Midbrain (tissue), 1 donor: ENCODE results near the gene KLC1.

Experiments
- DNase-seq: peaks from one replicate; lab custom pipeline; 2025; lab: John Stamatoyannopoulos, UW

The KLC1 gene

GRCh38 chr14:103735815-103736545, 107.0 kb downstream of the KLC1 start:
- no peak for DNase-seq

GRCh38 chr14:103736546-103737431, 107.8 kb downstream of the KLC1 start:
- peak; percentile 70 for DNase-seq

- no peak for DNase-seq
These were observed 108.5 kb downstream of the KLC1 start for GRCh38 chr14:103737432-103738045.

DNA sequence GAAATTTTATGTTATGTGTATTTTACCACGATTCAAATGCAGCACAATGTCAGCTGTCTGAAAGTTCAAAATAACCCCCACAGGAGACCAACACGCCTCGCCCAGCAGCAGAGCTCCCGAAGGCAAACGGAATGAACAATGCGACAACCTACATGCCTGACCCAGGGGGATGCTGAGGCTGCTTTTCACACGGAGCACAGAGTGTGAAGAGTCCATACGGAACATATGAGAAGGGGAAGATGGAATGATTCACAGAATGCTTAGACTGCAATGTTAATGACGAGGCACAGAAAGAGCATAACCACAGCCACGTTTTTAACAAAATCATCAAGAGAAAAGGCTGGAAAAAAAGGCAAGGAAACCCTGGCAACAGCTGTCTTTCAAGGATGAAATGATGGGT, 109.2 kb downstream of the KLC1 start:
- DNase-seq, result no peak

- peak; percentile 13 for DNase-seq
These were observed 109.9 kb downstream of the KLC1 start for GRCh38 chr14:103738701-103739451.

- no peak for DNase-seq
These were observed 110.4 kb downstream of the KLC1 start for GRCh38 chr14:103739466-103739792.

DNA sequence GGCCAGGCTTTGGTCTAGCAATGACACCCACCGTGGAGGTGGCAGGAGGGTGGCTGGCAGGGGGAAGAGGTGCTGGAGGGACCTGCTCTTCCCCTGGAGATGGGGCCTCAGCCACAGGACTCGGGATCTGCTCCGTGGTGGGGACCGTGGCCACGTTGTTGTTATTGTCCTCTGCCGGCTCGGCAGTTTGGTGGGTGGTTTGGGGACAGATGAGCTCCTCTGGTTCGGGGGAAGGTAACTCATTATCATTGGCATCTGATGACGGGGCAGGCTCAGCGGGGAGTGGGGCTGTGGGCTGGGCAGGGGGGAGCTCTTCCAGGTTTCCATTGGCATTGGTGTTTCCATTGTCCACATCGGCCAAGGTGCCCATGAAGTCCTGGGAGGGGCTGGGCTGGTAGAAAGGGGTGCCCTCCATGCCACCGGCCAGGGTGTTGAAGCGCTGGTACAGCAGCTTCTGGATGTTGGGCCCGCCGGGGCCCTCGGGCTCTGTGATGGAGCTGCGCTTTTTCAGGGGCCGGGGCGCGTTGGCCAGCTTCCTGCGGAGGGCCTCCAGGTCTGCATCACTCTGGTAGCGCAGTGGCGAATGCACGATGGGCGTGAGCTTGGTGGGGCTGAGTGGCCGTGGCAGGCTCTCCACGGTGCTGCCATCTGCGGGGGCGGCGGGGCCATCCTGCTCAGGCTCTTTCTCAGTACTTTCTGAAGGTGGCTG, 110.9 kb downstream of the KLC1 start:
- no peak for DNase-seq

DNA sequence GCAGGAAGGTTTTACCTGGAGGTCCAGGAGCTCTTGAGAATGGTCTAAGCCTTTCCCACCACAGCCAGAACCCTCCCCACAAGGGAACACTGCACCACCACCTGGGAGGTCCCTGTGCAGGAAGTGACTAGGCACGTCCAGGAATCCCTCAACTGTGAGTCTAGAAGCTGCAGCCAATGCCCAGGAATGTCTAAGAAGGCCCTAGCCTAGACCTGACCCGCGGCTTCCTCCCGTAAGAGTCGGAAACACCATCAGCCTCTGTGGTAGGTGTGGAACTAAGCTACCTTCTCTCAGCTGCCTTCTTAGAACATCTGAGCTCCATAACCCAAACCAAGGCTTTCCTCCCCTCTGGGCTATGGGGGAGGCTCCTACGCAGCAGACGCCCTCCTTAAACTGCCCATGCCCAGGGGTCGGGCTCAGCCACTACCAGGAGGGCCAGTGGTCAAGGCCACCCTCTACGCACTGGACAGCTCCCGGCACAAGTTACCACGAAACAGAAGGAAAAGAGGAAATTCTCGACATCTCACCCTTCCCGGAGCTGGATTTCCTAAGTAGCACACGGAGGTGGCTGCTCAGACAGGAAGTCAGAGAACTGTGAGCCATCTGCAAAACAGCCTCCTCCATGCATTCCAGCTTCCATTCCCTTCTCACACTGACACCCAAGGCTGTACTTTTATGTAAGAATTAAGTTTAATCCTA, 112.1 kb downstream of the KLC1 start:
- no peak for DNase-seq

DNA sequence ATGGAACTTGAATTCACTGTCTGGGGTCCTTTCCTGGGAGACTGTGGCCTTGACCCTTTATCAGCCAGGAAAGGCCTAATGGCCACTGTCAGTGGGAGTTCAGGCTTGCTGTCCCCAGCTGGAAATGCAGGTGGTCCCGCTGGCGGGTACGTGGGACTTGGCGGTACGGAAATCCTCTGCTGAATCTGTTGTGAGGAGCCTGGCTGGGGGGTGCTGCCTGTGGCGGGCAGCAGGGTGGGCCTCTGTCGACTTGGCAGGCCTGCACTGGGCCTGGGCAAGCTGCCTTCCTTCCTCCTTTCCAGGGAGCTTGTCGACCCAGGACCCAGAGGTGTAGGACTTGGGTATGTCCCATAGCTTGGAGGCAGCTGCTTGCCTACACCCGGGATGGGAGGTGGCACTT, 112.9 kb downstream of the KLC1 start:
- DNase-seq, result no peak

DNA sequence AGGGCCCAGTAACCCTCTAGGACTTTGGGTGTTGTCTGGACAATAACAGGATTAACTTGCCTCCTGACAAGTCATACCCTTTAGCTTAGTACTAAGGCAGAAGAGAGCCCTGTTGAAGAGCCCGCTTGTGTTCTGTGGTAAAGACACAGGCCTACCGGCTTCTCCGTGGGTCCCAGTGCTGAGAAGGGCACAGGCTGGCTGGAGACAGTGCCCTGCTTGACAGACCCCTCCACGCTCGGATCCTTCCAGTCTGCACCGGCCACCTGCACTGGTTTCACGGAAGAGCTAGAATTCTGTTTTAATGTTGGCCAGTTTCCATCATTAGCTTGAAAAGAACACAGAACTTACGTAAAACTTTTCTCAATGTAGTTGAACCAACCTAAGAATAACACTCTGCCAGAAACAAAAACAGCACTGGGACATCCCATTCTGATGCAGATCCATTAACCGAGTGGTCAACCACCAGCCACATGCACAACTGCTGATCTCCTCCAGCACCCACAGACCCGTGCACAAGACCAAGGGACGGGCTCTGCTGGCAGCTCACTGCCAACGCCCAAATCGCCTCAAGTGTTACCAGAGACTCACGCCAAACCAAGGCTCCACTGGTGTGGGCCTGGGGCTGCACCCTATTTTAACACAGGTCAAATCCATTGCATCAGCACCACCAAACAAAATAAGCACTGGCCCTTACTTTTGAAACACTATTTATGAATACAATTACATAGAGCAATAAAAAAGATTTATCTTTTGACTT, 113.7 kb downstream of the KLC1 start:
- no peak for DNase-seq

GRCh38 chr14:103743691-103744090, 114.7 kb downstream of the KLC1 start:
- DNase-seq, result no peak

GRCh38 chr14:103744621-103745395, 115.8 kb downstream of the KLC1 start:
- DNase-seq, result no peak

DNA sequence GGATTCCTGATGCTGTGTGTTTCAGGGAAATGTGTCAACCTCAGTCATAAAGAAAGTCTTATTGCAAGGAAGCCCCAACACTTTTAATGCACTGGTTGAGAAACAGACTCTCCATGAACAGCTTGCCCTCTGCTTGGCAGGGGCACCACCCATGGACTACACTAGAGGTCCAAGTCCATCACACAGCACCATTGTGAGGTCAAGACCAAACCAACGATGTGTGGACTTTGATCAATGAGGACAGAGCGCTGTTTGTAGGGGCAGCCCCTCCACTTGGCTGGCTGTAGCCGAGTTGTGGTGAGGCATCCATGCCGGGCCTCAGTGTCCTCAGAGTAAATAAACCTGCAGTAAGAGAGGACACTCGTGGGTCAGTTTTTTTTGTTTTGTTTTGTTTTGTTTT, 116.4 kb downstream of the KLC1 start:
- no peak for DNase-seq

- no peak for DNase-seq
These were observed 117.7 kb downstream of the KLC1 start for GRCh38 chr14:103746701-103747100.

DNA sequence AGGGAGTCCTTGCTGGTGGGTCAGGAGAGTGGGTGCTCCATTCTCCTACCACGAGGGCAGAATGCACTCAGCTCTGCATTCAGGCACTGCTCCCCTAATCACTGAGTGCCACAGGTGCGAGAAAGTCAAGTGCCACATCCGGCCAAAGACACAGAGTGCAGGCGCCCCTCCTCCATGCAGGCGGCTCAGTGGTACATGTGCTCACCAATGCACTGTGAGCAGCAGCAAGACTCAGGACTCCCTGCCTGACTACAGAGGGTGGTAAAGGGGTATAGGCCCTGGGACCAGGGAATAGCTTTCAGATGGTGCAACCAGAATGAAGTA, 119.5 kb downstream of the KLC1 start:
- no peak for DNase-seq

DNA sequence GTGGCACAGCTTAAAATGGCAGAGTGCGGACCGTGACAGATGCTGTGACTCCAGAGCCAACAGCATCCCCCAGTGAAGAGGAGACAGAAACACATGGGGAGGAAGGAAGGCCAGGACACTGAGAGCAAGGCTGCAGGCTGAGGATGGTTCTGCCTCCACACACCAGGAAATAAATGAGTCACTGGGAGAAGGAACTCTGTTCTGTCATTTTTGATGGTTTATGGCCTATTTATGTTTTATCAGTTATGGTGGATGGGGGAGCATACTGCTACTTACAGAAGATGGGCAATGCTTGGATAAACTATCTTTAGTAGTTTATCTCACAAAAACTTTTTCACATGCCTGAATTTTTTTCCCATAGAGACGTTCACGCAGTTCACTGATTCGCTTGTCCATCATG, 120.4 kb downstream of the KLC1 start:
- DNase-seq, result no peak

DNA sequence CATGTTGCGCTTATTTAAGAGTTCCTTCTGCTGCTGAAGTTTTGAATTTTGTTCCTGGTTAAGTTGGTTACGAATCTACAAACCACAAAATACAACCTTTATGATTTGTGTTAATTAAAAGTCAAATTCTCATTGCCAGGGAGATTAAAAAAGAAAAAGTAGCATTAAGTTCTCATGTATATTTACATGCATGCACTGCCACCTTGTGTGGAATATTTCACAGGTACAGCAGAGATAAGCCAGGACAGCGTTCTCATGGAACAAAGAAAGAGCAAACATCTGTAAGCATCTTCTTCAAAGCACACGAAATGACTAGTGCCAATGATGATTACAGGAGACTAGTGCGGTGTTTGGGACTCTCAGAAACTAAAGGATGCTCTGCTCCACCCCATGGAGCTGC, 120.8 kb downstream of the KLC1 start:
- no peak for DNase-seq
